CD4-positive, alpha-beta T cell treated with Interleukin-4 for 4 hours (primary cell): ENCODE data around the gene ZIC3.
"Not testable (repeated sequence)": the region's sequence is repeated elsewhere in the genome, so short reads cannot be mapped to it uniquely, and the experiment has no call there.

Experiments used
- DNase-seq: peaks from one replicate; pipeline ENCODE4 v3.0.0-alpha.2; 2020

Gene ZIC3

GRCh38 chrX:137565921-137566745, at the start of gene ZIC3:
Gene ZIC3 (plus strand): TSS chrX:137566127. CDS start chrX:137566692, 565 bp downstream.
- DNase-seq, result no peak

GRCh38 chrX:137519459-137519858, 46.5 kb upstream of the ZIC3 start:
- DNase-seq, result no peak

- DNase-seq, result no peak
Measured at GRCh38 chrX:137545711-137546651, 19.9 kb upstream of the ZIC3 start.

- no peak for DNase-seq
Measured at GRCh38 chrX:137547291-137547690, 18.6 kb upstream of the ZIC3 start.

DNA sequence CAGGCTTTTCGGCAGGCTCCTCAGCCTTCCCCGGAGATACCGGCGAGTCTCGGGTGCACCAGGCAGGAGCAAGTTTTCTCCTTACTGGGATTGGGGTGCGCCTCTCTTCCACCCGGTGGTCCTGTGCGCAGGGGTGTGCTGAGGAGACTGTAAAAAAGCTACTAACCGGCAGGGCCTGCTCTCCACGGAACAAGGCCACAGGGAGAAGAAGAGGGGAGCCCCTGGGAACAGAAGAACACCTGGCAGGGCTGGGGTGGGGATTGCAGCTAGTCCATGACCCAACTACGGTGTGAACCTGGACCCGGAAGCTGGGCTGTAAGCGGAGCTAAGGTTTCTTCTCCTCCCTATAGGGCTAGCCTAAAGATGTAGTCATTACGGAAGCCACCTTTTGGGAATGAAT, 17.7 kb upstream of the ZIC3 start:
- no peak for DNase-seq

- DNase-seq, result no peak
Measured at GRCh38 chrX:137549073-137549472, 16.9 kb upstream of the ZIC3 start.

GRCh38 chrX:137549851-137550664, 15.9 kb upstream of the ZIC3 start:
- no peak for DNase-seq

DNA sequence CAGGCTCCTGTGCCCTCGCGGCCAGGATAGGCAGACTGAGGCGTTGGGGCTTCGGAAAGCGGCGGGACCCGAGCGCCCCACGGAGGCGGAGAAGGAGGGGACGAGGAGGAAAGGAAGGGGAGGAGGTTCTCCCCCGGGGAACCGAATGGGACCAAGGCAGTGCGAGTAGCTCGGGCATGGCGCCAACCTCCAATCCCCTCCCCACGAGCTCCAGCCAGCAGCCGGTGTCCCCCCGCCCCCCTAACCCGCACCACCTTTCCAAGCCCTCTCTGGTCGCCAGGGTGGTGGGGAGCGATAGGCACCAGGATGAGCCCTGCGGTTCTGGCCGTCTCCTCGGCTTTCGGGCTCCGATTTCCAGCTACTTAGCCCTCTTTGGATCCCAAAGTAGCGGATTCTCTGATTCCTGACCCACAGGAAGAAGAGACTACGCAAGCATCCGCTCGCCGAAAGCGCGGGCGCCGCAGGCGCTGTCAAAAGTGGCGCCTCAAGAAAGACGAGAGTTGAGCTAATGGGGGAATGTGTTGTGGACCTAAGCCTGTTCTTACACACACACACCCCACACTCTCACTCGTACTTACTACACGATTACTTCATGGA, 15.2 kb upstream of the ZIC3 start:
- no peak for DNase-seq

DNA sequence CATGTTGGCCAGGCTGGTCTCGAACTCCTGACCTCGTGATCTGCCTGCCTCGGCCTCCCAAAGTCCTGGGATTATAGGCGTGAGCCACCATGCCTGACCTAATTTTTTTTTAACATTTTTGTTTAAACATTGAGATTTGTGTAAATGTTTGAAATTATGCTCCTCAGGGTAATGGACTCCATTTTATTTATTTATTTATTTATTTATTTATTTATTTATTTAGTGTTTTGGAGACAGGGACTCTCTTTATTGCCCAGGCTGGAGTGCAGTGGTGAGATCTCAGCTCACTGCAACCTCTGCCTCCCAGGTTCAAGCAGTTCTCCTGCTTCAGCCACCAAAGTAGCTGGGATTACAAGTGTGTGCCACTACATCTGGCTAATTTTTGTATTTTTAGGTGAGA, 13.8 kb upstream of the ZIC3 start:
- DNase-seq, result not testable (repeated sequence)

GRCh38 chrX:137562096-137562495, 3.8 kb upstream of the ZIC3 start:
- DNase-seq, result no peak

- no peak for DNase-seq
Measured at GRCh38 chrX:137563681-137564651, 2.0 kb upstream of the ZIC3 start.

DNA sequence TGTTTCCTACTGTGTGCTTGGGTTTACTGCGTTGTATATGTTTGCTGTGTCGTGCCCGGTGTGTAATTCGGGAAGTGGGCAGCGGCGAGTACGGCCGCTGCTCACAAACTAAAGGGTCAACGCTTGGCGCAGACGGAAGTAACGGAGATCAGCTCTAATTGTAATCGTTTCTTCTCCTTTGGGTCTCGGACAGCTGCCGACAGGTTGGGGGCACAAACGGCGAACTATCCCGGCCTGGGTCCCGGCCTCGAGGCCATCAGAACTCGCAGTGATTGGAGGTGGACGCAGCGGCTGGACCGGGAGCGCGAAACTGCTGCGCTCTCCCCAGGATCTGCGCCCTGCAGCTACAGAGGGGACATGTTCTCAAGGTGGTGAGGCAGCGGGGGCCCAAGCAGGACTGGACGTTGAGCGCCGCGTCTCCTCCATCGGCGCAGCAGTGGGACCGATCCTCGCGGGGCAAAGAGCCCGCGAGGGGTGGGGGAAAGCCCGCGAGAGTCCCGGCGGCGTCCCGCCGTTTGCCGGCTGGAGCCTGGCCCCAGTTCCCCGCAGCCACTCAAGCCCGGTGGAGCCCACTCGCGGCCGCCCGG, 516 bp upstream of the ZIC3 start:
- DNase-seq, result no peak

DNA sequence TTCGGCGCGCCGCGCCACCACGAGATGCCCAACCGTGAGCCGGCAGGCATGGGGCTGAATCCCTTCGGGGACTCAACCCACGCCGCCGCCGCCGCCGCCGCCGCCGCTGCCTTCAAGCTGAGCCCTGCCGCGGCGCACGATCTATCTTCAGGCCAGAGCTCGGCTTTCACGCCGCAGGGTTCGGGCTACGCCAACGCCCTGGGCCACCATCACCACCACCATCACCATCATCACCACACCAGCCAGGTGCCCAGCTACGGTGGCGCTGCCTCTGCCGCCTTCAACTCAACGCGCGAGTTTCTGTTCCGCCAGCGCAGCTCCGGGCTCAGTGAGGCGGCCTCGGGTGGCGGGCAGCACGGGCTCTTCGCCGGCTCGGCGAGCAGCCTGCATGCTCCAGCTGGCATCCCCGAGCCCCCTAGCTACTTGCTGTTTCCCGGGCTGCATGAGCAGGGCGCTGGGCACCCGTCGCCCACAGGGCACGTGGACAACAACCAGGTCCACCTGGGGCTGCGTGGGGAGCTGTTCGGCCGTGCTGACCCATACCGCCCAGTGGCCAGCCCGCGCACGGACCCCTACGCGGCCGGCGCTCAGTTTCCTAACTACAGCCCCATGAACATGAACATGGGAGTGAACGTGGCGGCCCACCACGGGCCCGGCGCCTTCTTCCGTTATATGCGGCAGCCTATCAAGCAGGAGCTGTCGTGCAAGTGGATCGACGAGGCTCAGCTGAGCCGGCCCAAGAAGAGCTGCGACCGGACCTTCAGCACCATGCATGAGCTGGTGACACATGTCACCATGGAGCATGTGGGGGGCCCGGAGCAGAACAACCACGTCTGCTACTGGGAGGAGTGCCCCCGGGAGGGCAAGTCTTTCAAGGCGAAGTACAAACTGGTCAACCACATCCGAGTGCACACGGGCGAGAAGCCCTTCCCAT, 1.1 kb downstream of the ZIC3 start:
- no peak for DNase-seq

DNA sequence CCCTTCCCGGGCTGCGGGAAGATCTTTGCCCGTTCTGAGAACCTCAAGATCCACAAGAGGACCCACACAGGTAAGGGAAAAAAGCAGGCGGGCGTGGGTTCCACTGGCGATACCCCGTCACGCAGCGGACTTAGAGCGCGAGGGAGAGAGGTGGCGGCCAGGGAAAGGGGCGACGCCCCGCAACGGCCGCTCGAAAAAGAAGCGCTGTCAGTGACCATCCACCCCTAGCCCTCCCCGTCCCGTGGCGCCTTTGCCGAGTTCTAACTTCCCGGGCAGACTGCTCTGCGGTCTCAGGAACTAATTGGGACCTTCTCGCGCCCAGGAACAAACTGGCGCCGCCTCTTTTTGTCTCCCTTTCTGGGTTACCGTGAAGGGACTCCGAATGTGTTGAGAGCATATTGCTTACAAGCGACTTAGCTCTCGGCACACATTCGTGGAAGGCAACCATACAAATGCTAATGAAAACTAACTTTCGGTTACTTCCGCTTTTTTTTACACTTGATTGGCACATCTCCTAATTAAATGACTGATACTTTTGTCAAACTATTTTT, 1.8 kb downstream of the ZIC3 start:
- no peak for DNase-seq

DNA sequence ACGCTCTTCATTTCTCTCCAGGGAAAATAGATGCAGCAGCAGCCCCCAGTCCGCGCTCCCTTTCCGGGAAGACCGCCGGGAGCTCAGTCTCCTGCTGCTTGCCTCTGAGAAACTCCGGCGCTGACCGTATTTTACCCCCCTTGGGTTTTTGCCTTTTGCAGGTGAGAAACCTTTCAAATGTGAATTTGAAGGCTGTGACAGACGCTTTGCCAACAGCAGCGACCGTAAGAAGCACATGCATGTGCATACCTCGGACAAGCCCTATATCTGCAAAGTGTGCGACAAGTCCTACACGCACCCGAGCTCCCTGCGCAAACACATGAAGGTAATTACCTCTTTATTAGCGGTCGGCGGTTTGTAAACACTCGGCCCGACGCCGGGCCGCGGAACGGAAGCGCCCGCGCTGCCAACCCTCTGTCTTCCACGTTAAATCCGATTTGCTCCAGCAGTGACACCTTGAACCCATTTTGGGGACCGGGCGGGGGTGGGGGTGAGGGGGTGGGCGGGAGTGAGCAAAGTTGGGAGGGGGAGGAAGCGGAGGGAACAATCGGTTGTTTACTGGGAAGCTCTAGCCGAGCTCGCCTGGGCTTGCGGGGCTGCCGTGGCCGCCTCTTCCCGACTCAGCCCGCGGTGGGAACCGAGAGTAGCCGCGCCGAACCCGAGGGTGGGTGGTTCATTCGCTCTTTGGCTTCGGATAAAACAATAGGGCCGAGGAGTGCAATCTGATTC, 3.0 kb downstream of the ZIC3 start:
- DNase-seq, result no peak

DNA sequence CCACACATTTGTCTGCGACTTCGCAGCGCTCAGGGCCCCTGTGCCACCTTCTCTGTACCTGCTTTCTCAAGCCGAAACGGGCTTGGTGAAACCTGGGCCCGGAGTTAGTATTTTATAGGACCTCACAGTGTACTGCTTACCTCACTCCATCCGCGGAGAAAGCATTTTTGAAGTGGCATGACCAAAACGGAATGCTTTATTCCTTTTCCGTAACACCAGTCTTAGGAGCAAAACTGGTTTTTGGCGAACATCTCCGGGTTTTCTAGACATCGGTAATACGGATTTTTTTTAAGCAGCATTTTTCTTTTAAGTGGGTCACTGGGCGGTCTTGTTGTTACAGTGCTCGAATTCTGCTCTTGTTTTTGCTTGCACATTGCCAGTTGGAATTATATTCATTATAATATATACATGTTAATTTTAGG, 3.6 kb downstream of the ZIC3 start:
- DNase-seq, result no peak

DNA sequence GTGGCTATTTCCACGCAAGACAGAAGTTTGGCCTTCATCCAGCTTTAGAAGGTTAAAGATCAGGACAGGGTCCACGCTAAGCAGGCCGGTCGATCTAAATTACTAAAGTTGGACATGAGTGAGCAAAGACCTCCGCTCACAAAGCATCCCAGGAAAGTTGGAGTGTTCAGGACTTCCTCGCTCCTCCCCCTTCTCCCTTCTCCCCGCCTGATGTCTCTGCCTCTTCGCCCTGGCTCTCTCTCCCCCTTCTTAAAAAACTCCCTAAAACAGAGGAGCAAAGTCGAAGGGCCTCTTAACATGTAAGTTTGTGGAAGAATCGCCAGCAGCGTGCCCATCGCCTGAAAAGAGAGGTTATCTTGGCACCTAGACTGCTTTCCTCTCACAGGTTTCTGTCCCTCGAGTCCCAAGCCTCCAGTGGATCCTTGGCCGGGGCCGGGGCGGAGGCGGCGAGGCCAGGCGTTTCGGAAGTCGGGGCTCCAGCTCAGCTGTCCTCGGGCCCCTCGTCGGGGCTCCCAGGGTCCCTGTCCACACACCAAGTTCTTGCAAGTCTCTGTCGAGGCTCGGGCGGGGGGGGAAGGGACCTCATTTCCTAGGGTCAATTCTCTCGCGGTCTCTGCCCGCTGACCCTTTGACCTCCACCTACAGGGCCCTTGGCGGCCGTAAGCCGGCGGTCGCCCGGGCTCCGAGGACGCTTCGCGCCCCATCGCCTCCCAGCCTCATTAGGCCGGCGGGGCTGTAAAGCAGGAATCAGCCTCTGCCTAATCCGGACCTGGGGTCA, 7.6 kb downstream of the ZIC3 start:
- no peak for DNase-seq
